ENCODE data around the gene WEE2.

WEE2 gene

GRCh38 chr7:141691961-141692360 is 16.2 kb upstream of the WEE2 start:
- no peak for TF ChIP-seq CTCF (IDR thresholded peaks at IDR 0.05; ENCODE audit: low read depth, low read length)

GRCh38 chr7:141693082-141693481 is 15.1 kb upstream of the WEE2 start:
- TF ChIP-seq CTCF (IDR thresholded peaks at IDR 0.05; ENCODE audit: low read depth, low read length), result no peak
- no peak overlapping the region for H3K4me3 ChIP-seq (ENCODE audit: low read depth, low read length)

More at GRCh38 chr7:141691961-141692360, 16.2 kb upstream of the WEE2 start:
- H3K4me3 ChIP-seq (ENCODE audit: low read depth, low read length), result no peak overlapping the region

GRCh38 chr7:141695803-141696289 is 12.3 kb upstream of the WEE2 start:
- no peak for TF ChIP-seq CTCF (IDR thresholded peaks at IDR 0.05; ENCODE audit: low read depth, low read length)
- H3K4me3 ChIP-seq (ENCODE audit: low read depth, low read length), result no peak overlapping the region

GRCh38 chr7:141696348-141696747 is 11.8 kb upstream of the WEE2 start:
- H3K4me3 ChIP-seq (ENCODE audit: low read depth, low read length), result no peak overlapping the region
- no peak for TF ChIP-seq CTCF (IDR thresholded peaks at IDR 0.05; ENCODE audit: low read depth, low read length)

GRCh38 chr7:141697211-141697871 is 10.8 kb upstream of the WEE2 start:
- H3K4me3 ChIP-seq (ENCODE audit: low read depth, low read length), result no peak overlapping the region
- TF ChIP-seq CTCF (IDR thresholded peaks at IDR 0.05; ENCODE audit: low read depth, low read length), result no peak

GRCh38 chr7:141698247-141699015 is 9.7 kb upstream of the WEE2 start:
- no peak for TF ChIP-seq CTCF (IDR thresholded peaks at IDR 0.05; ENCODE audit: low read depth, low read length)
- no peak overlapping the region for H3K4me3 ChIP-seq (ENCODE audit: low read depth, low read length)

GRCh38 chr7:141699860-141700259 is 8.3 kb upstream of the WEE2 start:
- TF ChIP-seq CTCF (IDR thresholded peaks at IDR 0.05; ENCODE audit: low read depth, low read length), result no peak
- H3K4me3 ChIP-seq (ENCODE audit: low read depth, low read length), result no peak overlapping the region
